ENCODE results near the gene ZFC3H1. TPM values are rescaled to one million over a fixed set of nuclear protein-coding genes. Genes with fewer than 3 reads are reported as not detected.

The ZFC3H1 gene
- total and polyA plus RNA-seq, 2 of the 8 experiments (the other 6 are each of a cell fraction or from before 2014, with no cell fraction given), result 20.0 to 32.4 TPM

DNA sequence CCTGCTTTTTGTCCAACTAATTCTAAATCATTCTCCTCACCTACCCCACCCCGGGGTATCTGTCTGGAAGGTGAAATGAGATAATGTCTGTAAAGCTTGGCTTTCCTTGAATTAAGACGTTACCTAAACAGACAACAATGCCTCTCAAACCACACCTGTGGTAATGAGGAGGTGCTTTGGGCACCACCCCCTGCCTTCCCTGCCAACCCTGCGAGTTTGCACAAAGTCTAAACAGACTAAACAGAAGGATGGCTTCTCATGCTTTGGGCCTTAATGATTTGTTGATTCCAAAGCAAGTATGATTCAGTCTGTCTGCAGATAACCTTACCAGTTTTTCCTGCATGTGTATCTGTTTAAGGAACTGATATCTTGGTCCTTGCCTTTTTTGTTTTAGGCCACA, 82.4 kb downstream of the ZFC3H1 start (continued):
- TF ChIP-seq, protein P1, sequence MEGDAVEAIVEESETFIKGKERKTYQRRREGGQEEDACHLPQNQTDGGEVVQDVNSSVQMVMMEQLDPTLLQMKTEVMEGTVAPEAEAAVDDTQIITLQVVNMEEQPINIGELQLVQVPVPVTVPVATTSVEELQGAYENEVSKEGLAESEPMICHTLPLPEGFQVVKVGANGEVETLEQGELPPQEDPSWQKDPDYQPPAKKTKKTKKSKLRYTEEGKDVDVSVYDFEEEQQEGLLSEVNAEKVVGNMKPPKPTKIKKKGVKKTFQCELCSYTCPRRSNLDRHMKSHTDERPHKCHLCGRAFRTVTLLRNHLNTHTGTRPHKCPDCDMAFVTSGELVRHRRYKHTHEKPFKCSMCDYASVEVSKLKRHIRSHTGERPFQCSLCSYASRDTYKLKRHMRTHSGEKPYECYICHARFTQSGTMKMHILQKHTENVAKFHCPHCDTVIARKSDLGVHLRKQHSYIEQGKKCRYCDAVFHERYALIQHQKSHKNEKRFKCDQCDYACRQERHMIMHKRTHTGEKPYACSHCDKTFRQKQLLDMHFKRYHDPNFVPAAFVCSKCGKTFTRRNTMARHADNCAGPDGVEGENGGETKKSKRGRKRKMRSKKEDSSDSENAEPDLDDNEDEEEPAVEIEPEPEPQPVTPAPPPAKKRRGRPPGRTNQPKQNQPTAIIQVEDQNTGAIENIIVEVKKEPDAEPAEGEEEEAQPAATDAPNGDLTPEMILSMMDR (IDR thresholded peaks at IDR 0.05; ENCODE audit: control extremely low read depth in 1 of 3, insufficient read depth in 1 of 3, low read depth in 1 of 3, low read length in 3 of 3), result no peak
- TF ChIP-seq HDAC6 (IDR thresholded peaks at IDR 0.05; ENCODE audit: low read depth, low read length), result no peak
- no peak for TF ChIP-seq TCF12 (IDR thresholded peaks at IDR 0.05; ENCODE audit: low read depth, low read length)
- TF ChIP-seq SP2 (IDR thresholded peaks at IDR 0.05; ENCODE audit: low read length), result no peak
- TF ChIP-seq RXRA (IDR thresholded peaks at IDR 0.05; ENCODE audit: insufficient read depth, low read depth, low read length), result no peak

Measured in H1 (cell line).